ENCODE data around the gene USH1G. TPM values are rescaled to one million over a fixed set of nuclear protein-coding genes. Genes with fewer than 3 reads are reported as not detected.

USH1G gene
- total RNA-seq, 1 experiment from 2014 or later: 2.7 TPM

DNA sequence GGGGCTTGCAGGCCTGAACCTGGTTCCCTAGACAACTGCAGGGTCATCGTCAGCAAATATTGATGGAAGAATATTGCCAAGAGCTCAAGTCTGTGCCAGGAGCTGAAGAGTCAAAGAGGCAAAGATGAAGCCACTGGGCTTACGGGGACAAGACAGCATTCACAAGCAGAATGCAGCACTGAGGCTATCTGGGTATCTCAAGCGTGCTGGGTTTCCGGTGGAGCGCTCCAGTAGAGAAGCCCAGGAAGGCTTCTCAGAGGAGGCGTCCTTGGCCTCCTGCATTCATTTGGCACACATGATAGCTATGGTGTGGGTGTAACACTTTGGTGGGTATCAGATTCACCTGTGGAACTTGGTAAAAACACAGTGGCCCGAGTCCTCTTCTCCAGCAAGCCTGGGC lies 32.5 kb downstream of the USH1G start:
- Mint-ChIP-seq H3K27me3 (ENCODE audit: low read depth) (peaks cover 79% of the 10 kb centered on the region), H3K4me1 (peaks cover 9 to 19% of the 10 kb centered on the region in 2 experiments), H3K4me3 (no peak overlapping the region; a peak in 1 of 5 replicates), H3K36me3 (ENCODE audit: insufficient read depth in 1 of 3, low read depth in 3 of 3) (no peaks in the 10 kb centered on the region), H3K27ac (no peak overlapping the region), H3K9me3 (no peaks in the 10 kb centered on the region)
- WGBS (ENCODE audit: extremely low coverage, insufficient read length, low lambda C conversion rate): no CpG with 5 or more reads among the region's 7 CpGs
- no peak overlapping the region for H3K4ac ChIP-seq (ENCODE audit: low read depth, low read length)
- peaks cover 8% of the 10 kb centered on the region for H3K23me2 ChIP-seq (ENCODE audit: insufficient read length, low read depth, low read length, poor library complexity, severe bottlenecking)
- H2BK15ac ChIP-seq (ENCODE audit: low read depth, low read length): no peak overlapping the region
- no peak overlapping the region for H3K9ac ChIP-seq (ENCODE audit: extremely low read depth, insufficient read length, low read length)
- TF ChIP-seq, protein P1, sequence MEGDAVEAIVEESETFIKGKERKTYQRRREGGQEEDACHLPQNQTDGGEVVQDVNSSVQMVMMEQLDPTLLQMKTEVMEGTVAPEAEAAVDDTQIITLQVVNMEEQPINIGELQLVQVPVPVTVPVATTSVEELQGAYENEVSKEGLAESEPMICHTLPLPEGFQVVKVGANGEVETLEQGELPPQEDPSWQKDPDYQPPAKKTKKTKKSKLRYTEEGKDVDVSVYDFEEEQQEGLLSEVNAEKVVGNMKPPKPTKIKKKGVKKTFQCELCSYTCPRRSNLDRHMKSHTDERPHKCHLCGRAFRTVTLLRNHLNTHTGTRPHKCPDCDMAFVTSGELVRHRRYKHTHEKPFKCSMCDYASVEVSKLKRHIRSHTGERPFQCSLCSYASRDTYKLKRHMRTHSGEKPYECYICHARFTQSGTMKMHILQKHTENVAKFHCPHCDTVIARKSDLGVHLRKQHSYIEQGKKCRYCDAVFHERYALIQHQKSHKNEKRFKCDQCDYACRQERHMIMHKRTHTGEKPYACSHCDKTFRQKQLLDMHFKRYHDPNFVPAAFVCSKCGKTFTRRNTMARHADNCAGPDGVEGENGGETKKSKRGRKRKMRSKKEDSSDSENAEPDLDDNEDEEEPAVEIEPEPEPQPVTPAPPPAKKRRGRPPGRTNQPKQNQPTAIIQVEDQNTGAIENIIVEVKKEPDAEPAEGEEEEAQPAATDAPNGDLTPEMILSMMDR (conservative IDR thresholded peaks at IDR 0.05): no peak
- H3K23ac ChIP-seq (ENCODE audit: insufficient read length, low read depth, low read length): no peak overlapping the region
- H4K5ac ChIP-seq (ENCODE audit: insufficient read length, low read depth, low read length): no peak overlapping the region
- no peak overlapping the region for H2BK12ac ChIP-seq (ENCODE audit: insufficient read length, low read depth, low read length)
- no peaks in the 10 kb centered on the region for H3K9me3 ChIP-seq (ENCODE audit: control insufficient read depth, low read depth, low read length)
- H3K79me1 ChIP-seq (ENCODE audit: insufficient read depth, low read depth, low read length, poor library complexity, severe bottlenecking): no peaks in the 10 kb centered on the region
- no peak overlapping the region for H4K91ac ChIP-seq (ENCODE audit: insufficient read length, low read depth, low read length)
- DNase-seq: no peak
- no peak overlapping the region for H2BK120ac ChIP-seq (ENCODE audit: low read depth, low read length, poor library complexity, severe bottlenecking)
- no peaks in the 10 kb centered on the region for H3K4me1 ChIP-seq (ENCODE audit: insufficient read depth, low read length)
- H4K20me1 ChIP-seq (ENCODE audit: control insufficient read depth, insufficient read depth, insufficient read length): no peaks in the 10 kb centered on the region
- H3K56ac ChIP-seq (ENCODE audit: insufficient read length, low read depth, low read length): no peak overlapping the region
- H2AK5ac ChIP-seq (ENCODE audit: insufficient read length, low read length): no peak overlapping the region
- no peaks in the 10 kb centered on the region for H3K79me2 ChIP-seq (ENCODE audit: insufficient read depth, low read length)
- no peak overlapping the region for H4K8ac ChIP-seq (replicated peaks; ENCODE audit: insufficient read length, low read depth, low read length)
- H3T11ph ChIP-seq (ENCODE audit: low read length): no peak overlapping the region
- H3K27me3 ChIP-seq (ENCODE audit: insufficient read depth, low read length): peaks cover 21% of the 10 kb centered on the region; the same call in 1 of the 2 replicates
- H2BK5ac ChIP-seq (ENCODE audit: insufficient read length, low read length): no peak overlapping the region
- H2BK20ac ChIP-seq (ENCODE audit: low read depth, low read length, poor library complexity, severe bottlenecking): no peak overlapping the region
- no peak overlapping the region for H2AFZ ChIP-seq (ENCODE audit: low read length)
- H3K18ac ChIP-seq (ENCODE audit: insufficient read length, low read depth, low read length): no peak overlapping the region
- no peak overlapping the region for H3K27ac ChIP-seq (ENCODE audit: insufficient read length, low read depth, low read length)
- no peak overlapping the region for H3K4me2 ChIP-seq (ENCODE audit: insufficient read depth, insufficient read length, low read length)
- no peak overlapping the region for H3K14ac ChIP-seq (ENCODE audit: insufficient read depth, low read length)

Data from H9 (cell line).